Upper lobe of right lung (tissue), 1 donor: ENCODE data around the gene CRACR2A. TPM values are rescaled to one million over a fixed set of nuclear protein-coding genes. Genes with fewer than 3 reads are reported as not detected.

Experiments
- ATAC-seq: fragments of 200-7000 bp; cut with Tn5 transposase; one replicate; pipeline ENCODE4 v1.9.1; 2020; ENCODE audit warnings: mild to moderate bottlenecking, moderate library complexity
- DNase-seq: peaks from one replicate; pipeline ENCODE4 v3.0.0-alpha.2; 2020
- H3K27ac ChIP-seq: fragments of 200-600 bp; one replicate; pipeline ENCODE4 v1.8.0; 2022
- H3K27me3 ChIP-seq: fragments of 200-600 bp; one replicate; pipeline ENCODE4 v1.8.0; 2022; ENCODE audit warnings: mild to moderate bottlenecking
- H3K36me3 ChIP-seq: fragments of 200-600 bp; one replicate; pipeline ENCODE4 v1.8.0; 2022
- H3K4me1 ChIP-seq: fragments of 200-600 bp; one replicate; pipeline ENCODE4 v1.8.0; 2022
- H3K4me3 ChIP-seq: fragments of 200-600 bp; one replicate; pipeline ENCODE4 v1.8.0; 2022; ENCODE audit warnings: mild to moderate bottlenecking
- H3K9me3 ChIP-seq: fragments of 200-600 bp; one replicate; pipeline ENCODE4 v1.8.0; 2022
- intact Hi-C: fragments of 100-400 bp; cut with DNase I; formaldehyde crosslinking; loops from one replicate; pipeline ENCODE4 v1.11.0; 2022
- total RNA-seq: library from RNA; stranded (reverse); fragmentation: NEBNext Ultra II Directional; extraction: Animal tissue kit (Norgen Biotek cat#: 25700); gene quantifications from one replicate; pipeline ENCODE4 v1.2.1, GENCODE V29; 2021
- TF ChIP-seq, protein P1 (sequence below): fragments of 200-600 bp; IDR thresholded peaks from one replicate; pipeline ENCODE4 v1.8.0; 2022; ENCODE audit warnings: antibody characterized with exemption
- donor health status: DM: no; HTN: yes; CAD: no; lungs with severe emphysema.

CRACR2A gene
- total RNA-seq, 1 donor from 2014 or later, result 5.4 TPM

- Histone ChIP-seq H3K27me3 (no peaks in the 10 kb centered on the region), H3K4me1 (peaks cover 8% of the 10 kb centered on the region), H3K4me3 (no peak overlapping the region), H3K27ac (no peak overlapping the region), H3K9me3 (no peaks in the 10 kb centered on the region), H3K36me3 (no peaks in the 10 kb centered on the region)
- intact Hi-C loops, result no loop called here
- ATAC-seq (no peak), DNase-seq (no peak)
- TF ChIP-seq, protein P1, sequence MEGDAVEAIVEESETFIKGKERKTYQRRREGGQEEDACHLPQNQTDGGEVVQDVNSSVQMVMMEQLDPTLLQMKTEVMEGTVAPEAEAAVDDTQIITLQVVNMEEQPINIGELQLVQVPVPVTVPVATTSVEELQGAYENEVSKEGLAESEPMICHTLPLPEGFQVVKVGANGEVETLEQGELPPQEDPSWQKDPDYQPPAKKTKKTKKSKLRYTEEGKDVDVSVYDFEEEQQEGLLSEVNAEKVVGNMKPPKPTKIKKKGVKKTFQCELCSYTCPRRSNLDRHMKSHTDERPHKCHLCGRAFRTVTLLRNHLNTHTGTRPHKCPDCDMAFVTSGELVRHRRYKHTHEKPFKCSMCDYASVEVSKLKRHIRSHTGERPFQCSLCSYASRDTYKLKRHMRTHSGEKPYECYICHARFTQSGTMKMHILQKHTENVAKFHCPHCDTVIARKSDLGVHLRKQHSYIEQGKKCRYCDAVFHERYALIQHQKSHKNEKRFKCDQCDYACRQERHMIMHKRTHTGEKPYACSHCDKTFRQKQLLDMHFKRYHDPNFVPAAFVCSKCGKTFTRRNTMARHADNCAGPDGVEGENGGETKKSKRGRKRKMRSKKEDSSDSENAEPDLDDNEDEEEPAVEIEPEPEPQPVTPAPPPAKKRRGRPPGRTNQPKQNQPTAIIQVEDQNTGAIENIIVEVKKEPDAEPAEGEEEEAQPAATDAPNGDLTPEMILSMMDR, result no peak
Measured at GRCh38 chr12:3723916-3724805, 28.7 kb downstream of the CRACR2A start.

GRCh38 chr12:3722368-3722767, 30.5 kb downstream of the CRACR2A start:
- intact Hi-C loops, result no loop called here
- DNase-seq (no peak), ATAC-seq (no peak)
- Histone ChIP-seq H3K4me1 (no peaks in the 10 kb centered on the region), H3K4me3 (no peak overlapping the region), H3K27me3 (no peaks in the 10 kb centered on the region), H3K36me3 (no peaks in the 10 kb centered on the region), H3K9me3 (no peaks in the 10 kb centered on the region), H3K27ac (no peak overlapping the region)
- TF ChIP-seq, protein P1, result no peak

DNA sequence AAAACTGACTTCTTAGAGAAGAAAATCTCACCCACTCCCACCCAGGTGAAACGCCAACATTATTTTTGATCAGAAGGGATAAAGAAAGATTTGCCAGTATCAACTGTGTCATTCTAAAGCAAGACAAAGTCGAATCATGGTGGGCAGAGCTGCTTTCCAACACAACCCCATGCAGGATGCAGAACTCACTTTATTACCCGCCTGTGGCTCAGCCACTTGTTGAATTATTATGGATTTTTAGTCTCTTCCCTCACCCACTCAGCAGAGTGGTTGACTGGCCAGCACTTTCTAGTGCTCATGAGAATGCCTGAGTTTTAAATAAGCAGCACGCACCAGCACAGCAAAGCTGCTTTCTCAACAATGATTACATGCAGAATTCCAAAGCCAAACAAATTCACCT, 32.1 kb downstream of the CRACR2A start:
- H3K27me3 ChIP-seq, result no peaks in the 10 kb centered on the region
- DNase-seq, result no peak
- intact Hi-C loops, result no loop called here
- ATAC-seq, result no peak
- H3K9me3 ChIP-seq, result no peaks in the 10 kb centered on the region
- no peaks in the 10 kb centered on the region for H3K4me1 ChIP-seq
- no peak overlapping the region for H3K27ac ChIP-seq
- TF ChIP-seq, protein P1, result no peak
- no peaks in the 10 kb centered on the region for H3K36me3 ChIP-seq
- no peak overlapping the region for H3K4me3 ChIP-seq

DNA sequence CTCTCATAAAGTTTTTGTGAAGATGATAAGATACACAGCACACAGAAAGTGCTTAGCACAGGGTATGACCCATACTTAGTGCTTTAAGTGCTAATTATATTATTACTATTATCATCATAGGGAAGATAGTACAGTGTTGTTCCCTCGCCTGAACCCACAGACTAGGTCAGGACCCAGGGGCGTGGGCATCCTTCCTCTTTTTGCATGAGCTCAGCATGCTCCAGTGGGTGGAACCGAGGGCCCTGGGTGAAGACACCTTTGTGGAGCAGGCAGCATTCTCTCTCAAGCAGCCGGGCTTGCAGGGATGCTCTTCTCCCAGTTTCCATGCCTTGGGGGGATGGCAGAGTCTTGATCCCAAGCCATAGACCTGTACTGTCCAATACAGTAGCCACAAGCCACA, 34.8 kb downstream of the CRACR2A start:
- intact Hi-C loops, result no loop called here
- no peaks in the 10 kb centered on the region for H3K9me3 ChIP-seq
- H3K4me1 ChIP-seq, result no peaks in the 10 kb centered on the region
- TF ChIP-seq, protein P1, result no peak
- no peaks in the 10 kb centered on the region for H3K36me3 ChIP-seq
- peak; percentile 71 for DNase-seq
- H3K27ac ChIP-seq, result no peak overlapping the region
- H3K27me3 ChIP-seq, result no peaks in the 10 kb centered on the region
- peak; percentile 93 for ATAC-seq
- H3K4me3 ChIP-seq, result no peak overlapping the region

DNA sequence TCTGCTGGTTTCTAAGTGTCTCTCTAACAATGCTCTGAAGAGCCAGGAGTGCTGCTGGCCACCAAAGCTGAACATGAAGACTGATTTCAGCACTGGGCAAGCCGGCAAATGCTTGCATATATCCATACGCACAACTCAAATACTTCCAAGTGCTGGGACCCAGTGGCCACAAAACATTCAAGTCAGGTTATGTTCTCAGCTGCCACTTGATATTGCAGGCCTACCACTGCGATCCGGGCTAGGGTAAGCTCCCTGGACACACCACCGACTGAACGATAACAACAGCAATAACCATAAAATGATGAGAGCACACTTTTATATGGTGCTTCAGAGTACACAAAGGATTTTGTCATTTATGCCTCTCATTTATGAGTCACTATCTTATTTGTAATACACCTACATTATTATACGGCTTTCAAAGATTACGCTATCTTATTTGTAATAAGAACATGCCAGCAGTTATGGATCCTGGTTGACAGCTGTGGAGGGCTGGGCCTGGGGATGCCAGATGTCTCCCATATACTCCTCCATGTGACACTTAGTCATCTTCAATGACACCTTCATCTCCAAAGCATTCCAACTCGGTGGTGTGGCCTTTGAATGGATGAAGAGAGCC, 35.5 kb downstream of the CRACR2A start:
- DNase-seq (no peak), ATAC-seq (no peak)
- intact Hi-C loops, result no loop called here
- Histone ChIP-seq H3K9me3 (no peaks in the 10 kb centered on the region), H3K4me3 (no peak overlapping the region), H3K36me3 (no peaks in the 10 kb centered on the region), H3K27me3 (no peaks in the 10 kb centered on the region), H3K4me1 (no peaks in the 10 kb centered on the region), H3K27ac (no peak overlapping the region)
- TF ChIP-seq, protein P1, result no peak
